GM18508 (cell line): ENCODE results near the gene PCBP3.
"Not testable (repeated sequence)": the region's sequence is repeated elsewhere in the genome, so short reads cannot be mapped to it uniquely, and the experiment has no call there.

ENCODE experiments used
- ATAC-seq: cut with Tn5 transposase; IDR thresholded peaks from one replicate; pipeline ENCODE4 v1.9.1; 2021; ENCODE audit warnings: moderate number of reproducible peaks; ENCODE audit not compliant: insufficient read depth, unreplicated experiment

Gene PCBP3

GRCh38 chr21:45894906-45895777, 251.6 kb downstream of the PCBP3 start:
- no peak for ATAC-seq

DNA sequence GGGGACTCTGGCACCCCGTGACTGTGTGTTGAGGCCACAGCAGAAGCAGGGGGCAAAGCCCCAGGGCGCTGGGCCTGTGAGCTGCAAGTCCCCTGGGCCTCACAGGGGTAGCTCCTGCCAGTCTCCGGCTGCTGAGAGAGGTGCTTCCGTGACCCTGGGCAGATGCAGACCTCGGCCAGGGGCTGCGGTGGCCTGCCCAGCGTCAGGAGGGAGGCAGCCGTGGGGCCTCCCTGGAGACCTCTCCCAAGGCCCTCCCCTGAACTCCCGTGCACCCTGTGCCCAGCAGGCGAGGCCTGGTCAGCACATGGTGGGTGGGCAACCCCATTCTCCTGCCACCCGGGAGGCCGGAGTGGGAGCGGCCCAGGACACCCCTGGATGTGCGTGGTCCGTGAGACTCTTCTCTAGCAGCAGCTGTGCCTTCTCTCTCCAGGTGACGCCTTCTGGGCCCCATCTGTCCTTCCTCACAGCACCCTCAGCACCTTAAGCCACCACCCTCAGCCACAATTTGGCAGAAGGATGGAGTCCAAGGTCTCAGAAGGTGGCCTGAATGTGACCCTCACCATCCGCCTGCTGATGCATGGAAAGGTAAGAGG, 252.3 kb downstream of the PCBP3 start:
- ATAC-seq: no peak

DNA sequence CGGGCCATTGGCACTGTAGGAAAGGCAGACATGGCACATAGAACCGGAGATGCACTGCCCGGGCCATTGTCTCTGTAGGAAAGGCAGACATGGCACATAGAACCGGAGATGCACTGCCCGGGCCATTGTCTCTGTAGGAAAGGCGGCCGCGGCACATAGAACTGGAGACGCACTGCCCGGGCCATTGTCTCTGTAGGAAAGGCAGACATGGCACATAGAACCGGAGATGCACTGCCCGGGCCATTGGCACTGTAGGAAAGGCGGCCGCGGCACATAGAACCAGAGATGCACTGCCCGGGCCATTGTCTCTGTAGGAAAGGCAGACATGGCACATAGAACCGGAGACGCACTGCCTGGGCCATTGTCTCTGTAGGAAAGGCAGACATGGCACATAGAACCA, 252.9 kb downstream of the PCBP3 start:
- ATAC-seq: not testable (repeated sequence)

GRCh38 chr21:45897191-45898027, 253.9 kb downstream of the PCBP3 start:
- no peak for ATAC-seq

DNA sequence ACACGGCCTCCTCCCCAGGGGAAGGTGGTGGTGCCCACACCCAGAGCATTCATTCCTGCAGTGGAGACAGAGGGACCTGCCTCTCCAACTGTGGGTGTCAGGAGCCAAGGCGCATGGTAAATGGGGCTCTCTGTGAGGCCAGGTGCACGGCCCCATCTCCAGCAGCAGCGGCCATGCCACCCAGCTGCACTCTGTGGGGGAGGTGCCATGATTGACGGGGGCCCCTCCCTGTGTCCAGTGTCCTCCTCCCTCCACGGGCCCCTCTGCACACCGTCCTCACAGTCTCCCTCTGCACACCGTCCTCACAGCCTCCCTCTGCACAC, 254.5 kb downstream of the PCBP3 start:
- no peak for ATAC-seq

DNA sequence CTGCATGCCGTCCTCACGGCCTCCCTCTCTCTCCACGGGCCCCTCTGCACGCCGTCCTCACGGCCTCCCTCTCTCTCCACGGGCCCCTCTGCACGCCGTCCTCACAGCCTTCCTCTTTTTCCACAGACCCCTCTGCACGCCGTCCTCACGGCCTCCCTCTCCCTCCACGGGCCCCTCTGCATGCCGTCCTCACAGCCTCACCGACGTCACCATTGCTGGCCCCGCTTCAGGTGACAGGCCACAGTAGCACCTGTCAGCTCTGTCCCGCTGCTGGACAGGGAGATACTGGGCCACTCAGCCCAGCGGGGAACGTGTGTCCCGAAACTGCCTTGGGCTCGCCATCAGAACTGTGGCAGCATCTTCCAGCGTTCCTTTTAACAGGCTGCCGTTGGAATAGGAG, 255.3 kb downstream of the PCBP3 start:
- no peak for ATAC-seq

- no peak for ATAC-seq
These were observed 255.9 kb downstream of the PCBP3 start for GRCh38 chr21:45899317-45900033.

- no peak for ATAC-seq
These were observed 256.7 kb downstream of the PCBP3 start for GRCh38 chr21:45900034-45900868.

GRCh38 chr21:45901061-45901690, 257.7 kb downstream of the PCBP3 start:
- ATAC-seq: no peak

DNA sequence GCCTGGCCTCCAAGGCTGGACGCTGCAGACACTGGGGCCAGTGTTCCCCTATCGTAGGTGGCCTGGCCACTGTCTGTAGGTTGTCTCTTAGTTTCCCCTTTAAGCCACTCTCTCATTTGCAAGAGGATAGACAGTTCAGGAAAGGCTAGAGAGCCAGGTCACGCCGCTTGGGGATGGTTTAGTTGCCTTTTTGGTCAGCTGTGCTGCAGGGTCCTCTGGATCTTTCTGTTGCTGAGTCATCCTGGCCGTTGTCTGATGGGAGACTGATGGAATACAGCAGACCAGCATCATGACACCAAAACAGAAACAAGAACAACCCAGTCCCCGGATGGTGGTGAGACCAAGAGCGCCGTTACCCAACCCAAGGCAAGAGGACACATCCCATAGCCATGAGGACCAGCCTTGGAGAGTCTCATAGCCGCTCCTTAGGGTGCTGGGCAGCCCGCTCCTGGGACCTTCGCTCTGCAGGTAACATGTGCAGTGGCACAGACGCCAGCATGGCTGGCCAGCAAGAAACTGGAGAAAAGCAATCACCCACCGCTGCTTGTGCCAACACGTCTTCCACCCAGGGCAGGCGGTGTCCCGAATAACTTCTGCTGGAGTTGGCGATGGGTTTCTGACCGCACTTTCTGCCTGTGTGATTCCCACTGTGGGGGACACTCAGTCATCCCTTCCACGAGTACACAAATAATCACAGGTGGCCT, 258.9 kb downstream of the PCBP3 start:
- ATAC-seq: no peak

GRCh38 chr21:45905196-45905595, 261.7 kb downstream of the PCBP3 start:
- no peak for ATAC-seq

DNA sequence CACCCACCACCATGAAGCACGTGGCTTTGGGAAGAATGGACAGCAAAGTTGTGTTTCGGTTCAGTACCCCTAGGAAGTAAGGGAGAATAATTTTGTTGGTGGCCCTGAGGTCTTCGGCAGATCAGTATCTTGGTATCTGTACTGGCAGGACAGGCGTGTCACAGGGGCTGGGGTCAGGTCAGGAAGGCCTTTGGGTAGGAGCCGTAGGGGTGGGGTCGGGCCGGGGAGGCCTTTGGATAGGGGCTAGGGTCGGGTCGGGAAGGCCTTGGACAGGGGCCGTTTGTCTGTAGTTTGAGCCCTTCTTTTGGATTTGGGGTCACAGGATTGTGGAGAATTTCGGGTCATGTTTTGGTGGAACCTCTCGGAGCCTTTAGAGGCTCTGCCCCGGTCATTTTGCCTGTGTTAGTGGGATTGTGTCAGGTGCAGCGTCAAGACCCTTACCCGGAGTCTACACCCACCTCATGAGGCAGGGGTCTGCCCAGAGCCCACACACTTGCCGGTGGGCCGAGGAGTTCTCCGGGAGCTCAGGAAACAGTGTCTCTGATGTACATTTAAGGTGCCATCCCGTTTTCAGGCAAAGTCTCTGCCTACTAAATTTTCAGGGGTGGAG, 262.8 kb downstream of the PCBP3 start:
- ATAC-seq: no peak

DNA sequence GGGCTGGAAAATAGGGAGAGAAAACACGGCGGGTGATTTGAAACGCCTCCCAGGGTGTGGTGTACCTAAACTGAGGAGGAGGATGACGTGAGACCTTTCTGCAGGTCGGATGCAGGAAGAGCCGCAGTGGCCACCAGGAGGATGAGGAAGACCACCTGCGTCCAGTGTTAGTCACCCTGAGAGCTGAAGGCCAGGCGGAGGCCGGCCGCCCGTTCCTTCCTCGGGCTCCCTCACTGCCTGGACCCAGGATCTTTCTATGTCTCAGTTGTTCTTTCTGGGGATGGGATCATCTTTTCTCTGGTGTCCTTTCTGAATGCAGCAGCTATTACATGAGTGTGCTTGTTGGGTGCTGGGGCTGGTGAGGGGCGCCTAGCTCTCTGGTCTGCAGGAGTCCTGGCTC, 263.3 kb downstream of the PCBP3 start:
- ATAC-seq: no peak

GRCh38 chr21:45908536-45909237, 265.2 kb downstream of the PCBP3 start:
- no peak for ATAC-seq

- ATAC-seq: no peak
These were observed 265.9 kb downstream of the PCBP3 start for GRCh38 chr21:45909238-45909988.

GRCh38 chr21:45910155-45910547, 266.6 kb downstream of the PCBP3 start:
- no peak for ATAC-seq
